HG03135 (cell line): ENCODE measurements around the gene ATXN10.

Experiments
- ATAC-seq: cut with Tn5 transposase; IDR thresholded peaks from one replicate; pipeline ENCODE4 v1.9.1; 2021; ENCODE audit warnings: mild to moderate bottlenecking, moderate library complexity; ENCODE audit not compliant: unreplicated experiment

ATXN10 gene

GRCh38 chr22:45871721-45872120 is 200.1 kb downstream of the ATXN10 start:
- ATAC-seq = no peak

- no peak for ATAC-seq
These were observed 201.1 kb downstream of the ATXN10 start for GRCh38 chr22:45872659-45873263.

GRCh38 chr22:45876136-45877035 is 204.8 kb downstream of the ATXN10 start:
- ATAC-seq = no peak

- ATAC-seq = no peak
These were observed 205.4 kb downstream of the ATXN10 start for GRCh38 chr22:45877036-45877380.

GRCh38 chr22:45877651-45878050 is 206.0 kb downstream of the ATXN10 start:
- no peak for ATAC-seq

GRCh38 chr22:45878051-45878781 is 206.6 kb downstream of the ATXN10 start:
- ATAC-seq = no peak

GRCh38 chr22:45878901-45879551 is 207.4 kb downstream of the ATXN10 start:
- ATAC-seq = no peak

- ATAC-seq = no peak
These were observed 207.9 kb downstream of the ATXN10 start for GRCh38 chr22:45879552-45879949.

GRCh38 chr22:45880091-45880715 is 208.6 kb downstream of the ATXN10 start:
- ATAC-seq = no peak

GRCh38 chr22:45880716-45881523 is 209.3 kb downstream of the ATXN10 start:
- ATAC-seq = no peak

GRCh38 chr22:45881524-45881875 is 209.9 kb downstream of the ATXN10 start:
- ATAC-seq = no peak

- no peak for ATAC-seq
These were observed 211.5 kb downstream of the ATXN10 start for GRCh38 chr22:45882881-45883810.

- no peak for ATAC-seq
These were observed 212.2 kb downstream of the ATXN10 start for GRCh38 chr22:45883811-45884170.

GRCh38 chr22:45884201-45885062 is 212.8 kb downstream of the ATXN10 start:
- ATAC-seq = no peak

GRCh38 chr22:45885171-45885840 is 213.7 kb downstream of the ATXN10 start:
- no peak for ATAC-seq

GRCh38 chr22:45885941-45886395 is 214.3 kb downstream of the ATXN10 start:
- no peak for ATAC-seq

GRCh38 chr22:45886540-45886939 is 214.9 kb downstream of the ATXN10 start:
- ATAC-seq = no peak
